DOHH2 (cell line): Measurements from ENCODE around the gene PHACTR2.

Experiments
- H3F3A ChIP-seq: fragments of 200-600 bp; sonication (generic), shearing (Covaris generic); 2 replicates; pipeline ENCODE4 v1.6.0; 2016; ENCODE audit warnings: antibody characterized with exemption, mild to moderate bottlenecking; ENCODE audit not compliant: control insufficient read depth, insufficient read depth
- H3K27ac ChIP-seq: fragments of 200-600 bp; sonication (generic); 2 replicates; pipeline ENCODE4 v1.5.1; 2014; ENCODE audit warnings: low read depth, mild to moderate bottlenecking, low read length, moderate library complexity
- H3K27me3 ChIP-seq: fragments of 200-600 bp; sonication (generic); 2 replicates; pipeline ENCODE4 v1.6.1; 2014; ENCODE audit warnings: mild to moderate bottlenecking, low read length, mixed read lengths; ENCODE audit not compliant: control insufficient read depth
- H3K36me3 ChIP-seq: fragments of 200-600 bp; sonication (generic); 2 replicates; pipeline ENCODE4 v1.6.1; 2014; ENCODE audit warnings: mild to moderate bottlenecking, low read length, moderate library complexity, mixed read lengths; ENCODE audit not compliant: control insufficient read depth
- H3K4me1 ChIP-seq: fragments of 200-600 bp; sonication (generic); 2 replicates; pipeline ENCODE4 v1.6.1; 2014; ENCODE audit warnings: mild to moderate bottlenecking, low read length, mixed read lengths; ENCODE audit not compliant: control insufficient read depth
- H3K4me2 ChIP-seq: fragments of 200-600 bp; sonication (generic); 2 replicates; pipeline ENCODE4 v1.6.0; 2014; ENCODE audit warnings: mild to moderate bottlenecking, low read length, moderate library complexity
- H3K4me3 ChIP-seq: fragments of 200-600 bp; sonication (generic); 2 replicates; pipeline ENCODE4 v1.5.1; 2014; ENCODE audit warnings: mild to moderate bottlenecking, low read length, mixed read lengths
- H3K79me2 ChIP-seq: fragments of 200-600 bp; sonication (generic); 2 replicates; pipeline ENCODE4 v1.6.1; 2014; ENCODE audit warnings: mild to moderate bottlenecking, low read length, mixed read lengths; ENCODE audit not compliant: control insufficient read depth
- H3K9me2 ChIP-seq: fragments of 200-600 bp; sonication (generic); replicated peaks from 2 replicates; pipeline ENCODE4 v1.6.1; 2014; ENCODE audit warnings: mild to moderate bottlenecking, low read length, mixed read lengths; ENCODE audit not compliant: control insufficient read depth
- H3K9me3 ChIP-seq: fragments of 200-600 bp; sonication (generic); 2 replicates; pipeline ENCODE4 v1.6.1; 2014; ENCODE audit warnings: antibody characterized with exemption, low read length, mixed read lengths; ENCODE audit not compliant: control insufficient read depth, insufficient read depth
- H4K20me1 ChIP-seq: fragments of 200-600 bp; sonication (generic); 2 replicates; pipeline ENCODE4 v1.6.0; 2014; ENCODE audit warnings: low read depth, mild to moderate bottlenecking, antibody characterized with exemption, low read length, moderate library complexity; ENCODE audit not compliant: control insufficient read depth, insufficient read depth
- EZH2phosphoT487 ChIP-seq: fragments of 200-600 bp; sonication (generic); IDR thresholded peaks from 2 replicates; pipeline ENCODE4 v1.6.1; 2017; ENCODE audit warnings: borderline replicate concordance, mild to moderate bottlenecking, antibody characterized with exemption, low read length, moderate library complexity, mixed read lengths
- TF ChIP-seq, protein P1 (sequence below): fragments of 200-600 bp; sonication (generic); IDR thresholded peaks from one replicate; pipeline ENCODE4 v1.5.1; 2014; ENCODE audit warnings: antibody characterized with exemption, mild to moderate bottlenecking, low read depth, low read length; ENCODE audit not compliant: poor library complexity, severe bottlenecking

Gene PHACTR2

DNA sequence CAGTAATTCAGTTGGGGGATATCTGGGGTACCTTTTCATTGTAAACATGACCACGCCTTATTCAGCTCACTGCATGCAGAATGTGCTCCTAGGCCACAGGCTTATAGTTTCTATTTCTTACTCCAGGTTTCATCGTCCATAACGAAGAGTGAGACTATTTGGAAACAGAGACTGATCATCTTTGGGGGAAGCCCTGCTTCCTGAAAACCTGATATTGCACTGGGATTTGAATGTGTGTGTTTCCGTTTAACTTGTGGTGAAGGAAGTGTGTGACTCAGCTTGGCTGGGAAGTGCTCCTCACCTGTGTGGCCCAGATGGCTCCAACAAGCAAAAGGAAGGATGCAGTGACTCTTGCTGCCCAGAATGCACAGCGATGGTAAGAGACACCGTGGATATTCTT lies 145.8 kb downstream of the PHACTR2 start:
- Histone ChIP-seq H4K20me1 (no peaks in the 10 kb centered on the region), H3K27me3 (no peaks in the 10 kb centered on the region), H3K4me2 (no peak overlapping the region), H3K4me1 (no peaks in the 10 kb centered on the region), H3K9me2 (no peaks in the 10 kb centered on the region), H3K27ac (no peak overlapping the region), H3K36me3 (no peaks in the 10 kb centered on the region), H3K4me3 (no peak overlapping the region), H3K79me2 (no peaks in the 10 kb centered on the region), H3K9me3 (no peaks in the 10 kb centered on the region), H3F3A (no peaks in the 10 kb centered on the region)
- no peak for TF ChIP-seq EZH2phosphoT487

DNA sequence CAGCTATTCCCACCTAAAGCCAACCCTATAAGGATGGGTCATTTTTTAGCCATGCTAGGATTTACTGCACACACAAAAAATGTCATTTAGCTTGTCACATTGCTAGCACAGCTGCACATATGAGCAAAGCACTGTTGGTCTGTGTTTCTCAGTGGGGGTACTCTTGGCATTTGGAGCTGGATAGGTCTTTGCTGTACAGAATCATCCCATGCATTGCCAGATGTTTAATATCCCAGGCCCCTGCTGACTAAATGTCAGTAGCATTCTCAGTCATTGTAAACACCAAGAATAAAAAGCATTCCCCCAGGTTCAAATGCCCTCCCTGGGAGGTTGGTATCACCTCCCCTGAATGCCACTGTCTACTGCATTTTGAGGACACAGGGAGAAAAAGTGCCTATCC lies 150.8 kb downstream of the PHACTR2 start:
- no peaks in the 10 kb centered on the region for H3K79me2 ChIP-seq
- no peak overlapping the region for H3K4me2 ChIP-seq
- no peak overlapping the region for H3K4me3 ChIP-seq
- no peaks in the 10 kb centered on the region for H3K27me3 ChIP-seq
- no peaks in the 10 kb centered on the region for H3K9me3 ChIP-seq
- H3F3A ChIP-seq, result no peaks in the 10 kb centered on the region
- no peaks in the 10 kb centered on the region for H4K20me1 ChIP-seq
- no peaks in the 10 kb centered on the region for H3K4me1 ChIP-seq
- no peak overlapping the region for H3K27ac ChIP-seq
- H3K9me2 ChIP-seq, result no peaks in the 10 kb centered on the region
- H3K36me3 ChIP-seq, result no peaks in the 10 kb centered on the region
- no peak for TF ChIP-seq EZH2phosphoT487
- TF ChIP-seq, protein P1, sequence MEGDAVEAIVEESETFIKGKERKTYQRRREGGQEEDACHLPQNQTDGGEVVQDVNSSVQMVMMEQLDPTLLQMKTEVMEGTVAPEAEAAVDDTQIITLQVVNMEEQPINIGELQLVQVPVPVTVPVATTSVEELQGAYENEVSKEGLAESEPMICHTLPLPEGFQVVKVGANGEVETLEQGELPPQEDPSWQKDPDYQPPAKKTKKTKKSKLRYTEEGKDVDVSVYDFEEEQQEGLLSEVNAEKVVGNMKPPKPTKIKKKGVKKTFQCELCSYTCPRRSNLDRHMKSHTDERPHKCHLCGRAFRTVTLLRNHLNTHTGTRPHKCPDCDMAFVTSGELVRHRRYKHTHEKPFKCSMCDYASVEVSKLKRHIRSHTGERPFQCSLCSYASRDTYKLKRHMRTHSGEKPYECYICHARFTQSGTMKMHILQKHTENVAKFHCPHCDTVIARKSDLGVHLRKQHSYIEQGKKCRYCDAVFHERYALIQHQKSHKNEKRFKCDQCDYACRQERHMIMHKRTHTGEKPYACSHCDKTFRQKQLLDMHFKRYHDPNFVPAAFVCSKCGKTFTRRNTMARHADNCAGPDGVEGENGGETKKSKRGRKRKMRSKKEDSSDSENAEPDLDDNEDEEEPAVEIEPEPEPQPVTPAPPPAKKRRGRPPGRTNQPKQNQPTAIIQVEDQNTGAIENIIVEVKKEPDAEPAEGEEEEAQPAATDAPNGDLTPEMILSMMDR, result no peak

- H3K79me2 ChIP-seq, result no peaks in the 10 kb centered on the region
- no peaks in the 10 kb centered on the region for H3K36me3 ChIP-seq
- no peak overlapping the region for H3K4me3 ChIP-seq
- no peaks in the 10 kb centered on the region for H3K27me3 ChIP-seq
- no peaks in the 10 kb centered on the region for H4K20me1 ChIP-seq
- no peak overlapping the region for H3K4me2 ChIP-seq
- H3F3A ChIP-seq, result no peaks in the 10 kb centered on the region
- H3K27ac ChIP-seq, result no peak overlapping the region
- H3K9me3 ChIP-seq, result no peaks in the 10 kb centered on the region
- H3K9me2 ChIP-seq, result no peaks in the 10 kb centered on the region
- no peaks in the 10 kb centered on the region for H3K4me1 ChIP-seq
- no peak for TF ChIP-seq EZH2phosphoT487
- TF ChIP-seq, protein P1, result no peak
Observed at GRCh38 chr6:143836150-143836549, 158.4 kb downstream of the PHACTR2 start.

- Histone ChIP-seq H3K79me2 (peaks cover 3% of the 10 kb centered on the region), H3K27me3 (no peaks in the 10 kb centered on the region), H3K27ac (no peak overlapping the region), H3F3A (no peaks in the 10 kb centered on the region), H3K9me3 (no peaks in the 10 kb centered on the region), H3K9me2 (no peaks in the 10 kb centered on the region), H4K20me1 (no peaks in the 10 kb centered on the region), H3K4me2 (no peak overlapping the region), H3K4me3 (no peak overlapping the region), H3K36me3 (peaks cover 2% of the 10 kb centered on the region), H3K4me1 (peaks cover 5% of the 10 kb centered on the region)
- TF ChIP-seq EZH2phosphoT487, result no peak
- TF ChIP-seq, protein P1, result no peak
Observed at GRCh38 chr6:143838395-143838794, 160.6 kb downstream of the PHACTR2 start.
